ENCODE measurements around the gene FKBP2. TPM values are rescaled to one million over a fixed set of nuclear protein-coding genes. Genes with fewer than 3 reads are reported as not detected.

FKBP2 gene
- total RNA-seq, 1 experiment from 2014 or later = 84.2 TPM

DNA sequence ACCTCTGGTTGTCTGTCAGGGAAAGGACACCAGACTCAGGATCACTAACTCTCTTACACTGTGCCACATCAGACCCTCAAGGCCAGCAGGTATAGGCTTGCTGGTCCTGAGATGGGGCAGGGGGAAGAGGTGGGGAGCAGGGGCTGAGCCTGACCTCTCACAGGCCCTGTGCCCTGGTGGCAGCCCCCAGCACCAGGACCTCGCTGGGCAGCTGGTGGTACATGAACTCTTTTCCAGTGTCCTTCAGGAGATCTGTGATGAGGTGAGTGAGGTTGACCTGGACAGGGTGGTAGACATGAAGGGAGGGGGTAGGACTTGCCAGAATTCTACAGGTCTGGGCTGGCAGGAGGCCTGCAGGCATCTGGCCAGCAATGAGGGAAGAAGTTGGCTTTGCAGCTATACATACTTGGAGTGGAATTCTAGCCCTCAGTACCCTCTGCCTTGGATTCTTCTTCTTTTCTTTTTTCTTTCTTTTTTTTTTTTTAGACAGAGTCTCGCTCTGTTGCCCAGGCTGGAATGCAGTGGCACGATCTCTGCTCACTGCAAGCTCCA lies 13.4 kb upstream of the FKBP2 start:
- H3K9me3 ChIP-seq (ENCODE audit: insufficient read depth, low read depth) = no peaks in the 10 kb centered on the region
- ChIA-PET CTCF (no interaction called here), POLR2A (ENCODE audit: unreplicated experiment) (interaction anchor here (0.5 to 0.6 kb wide), 2 partner anchors 19 to 40 kb away, joined by 4 read pairs; no protein-coding TSS in a partner anchor)
- BruUV-seq (replicated peaks) = no TSS peak
- intact Hi-C loops (cut with micrococcal nuclease; ENCODE audit: unreplicated experiment) = no loop called here
- H3K27ac ChIP-seq = no peak overlapping the region
- no peaks in the 10 kb centered on the region for H3K27me3 ChIP-seq (ENCODE audit: insufficient read depth, low read depth)
- H3K79me2 ChIP-seq (ENCODE audit: low read depth) = peaks cover 34% of the 10 kb centered on the region
- no peaks in the 10 kb centered on the region for H3K9me2 ChIP-seq (ENCODE audit: insufficient read depth)
- DNase-seq = no peak
- H4K20me1 ChIP-seq (ENCODE audit: insufficient read depth) = peaks cover 3% of the 10 kb centered on the region
- peaks cover 23% of the 10 kb centered on the region for H3F3A ChIP-seq (ENCODE audit: insufficient read depth, low read depth)
- TF ChIP-seq, protein P1, sequence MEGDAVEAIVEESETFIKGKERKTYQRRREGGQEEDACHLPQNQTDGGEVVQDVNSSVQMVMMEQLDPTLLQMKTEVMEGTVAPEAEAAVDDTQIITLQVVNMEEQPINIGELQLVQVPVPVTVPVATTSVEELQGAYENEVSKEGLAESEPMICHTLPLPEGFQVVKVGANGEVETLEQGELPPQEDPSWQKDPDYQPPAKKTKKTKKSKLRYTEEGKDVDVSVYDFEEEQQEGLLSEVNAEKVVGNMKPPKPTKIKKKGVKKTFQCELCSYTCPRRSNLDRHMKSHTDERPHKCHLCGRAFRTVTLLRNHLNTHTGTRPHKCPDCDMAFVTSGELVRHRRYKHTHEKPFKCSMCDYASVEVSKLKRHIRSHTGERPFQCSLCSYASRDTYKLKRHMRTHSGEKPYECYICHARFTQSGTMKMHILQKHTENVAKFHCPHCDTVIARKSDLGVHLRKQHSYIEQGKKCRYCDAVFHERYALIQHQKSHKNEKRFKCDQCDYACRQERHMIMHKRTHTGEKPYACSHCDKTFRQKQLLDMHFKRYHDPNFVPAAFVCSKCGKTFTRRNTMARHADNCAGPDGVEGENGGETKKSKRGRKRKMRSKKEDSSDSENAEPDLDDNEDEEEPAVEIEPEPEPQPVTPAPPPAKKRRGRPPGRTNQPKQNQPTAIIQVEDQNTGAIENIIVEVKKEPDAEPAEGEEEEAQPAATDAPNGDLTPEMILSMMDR (conservative IDR thresholded peaks at IDR 0.05) = no peak
- no peak for TF ChIP-seq EZH2 (IDR thresholded peaks at IDR 0.05; ENCODE audit: low read depth)
- peak overlapping the region; percentile 99 for H3K4me2 ChIP-seq
- no peak overlapping the region for H2AFZ ChIP-seq
- peak overlapping the region; percentile 98 for H3K4me3 ChIP-seq
- no peaks in the 10 kb centered on the region for H3K36me3 ChIP-seq (ENCODE audit: low read depth)
- peaks cover 27% of the 10 kb centered on the region for H3K4me1 ChIP-seq (replicated peaks; ENCODE audit: insufficient read depth)

DNA sequence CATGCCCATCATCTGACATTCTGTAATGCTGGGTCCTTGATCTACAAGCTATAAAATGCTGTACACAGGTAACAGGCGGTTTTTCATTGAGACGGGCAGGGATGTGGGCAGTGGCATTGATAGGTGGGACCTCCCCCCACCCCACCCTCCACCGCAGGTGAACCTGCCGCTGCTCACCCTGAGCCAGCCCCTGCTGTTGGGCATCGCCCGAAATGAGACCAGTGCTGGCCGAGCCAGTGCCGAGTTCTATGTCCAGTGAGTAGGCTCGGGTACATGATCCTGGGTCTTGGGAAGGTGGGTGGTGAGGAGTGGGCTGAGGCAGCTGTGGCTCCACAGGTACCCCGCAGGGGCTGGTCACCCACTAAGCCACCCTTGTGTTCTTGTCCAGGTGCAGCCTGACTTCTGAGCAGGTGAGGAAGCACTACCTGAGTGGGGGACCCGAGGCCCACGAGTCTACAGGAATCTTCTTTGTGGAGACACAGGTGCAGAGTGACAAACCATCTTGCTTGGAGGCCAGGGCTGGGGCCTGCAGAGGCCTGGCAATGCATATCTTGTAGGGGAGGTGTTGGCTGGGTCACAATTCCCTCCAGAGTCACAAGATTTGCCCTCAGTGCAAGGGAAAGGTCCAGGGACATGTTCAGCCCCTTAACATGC lies 11.7 kb upstream of the FKBP2 start:
- intact Hi-C loops (cut with micrococcal nuclease; ENCODE audit: unreplicated experiment) = no loop called here

DNA sequence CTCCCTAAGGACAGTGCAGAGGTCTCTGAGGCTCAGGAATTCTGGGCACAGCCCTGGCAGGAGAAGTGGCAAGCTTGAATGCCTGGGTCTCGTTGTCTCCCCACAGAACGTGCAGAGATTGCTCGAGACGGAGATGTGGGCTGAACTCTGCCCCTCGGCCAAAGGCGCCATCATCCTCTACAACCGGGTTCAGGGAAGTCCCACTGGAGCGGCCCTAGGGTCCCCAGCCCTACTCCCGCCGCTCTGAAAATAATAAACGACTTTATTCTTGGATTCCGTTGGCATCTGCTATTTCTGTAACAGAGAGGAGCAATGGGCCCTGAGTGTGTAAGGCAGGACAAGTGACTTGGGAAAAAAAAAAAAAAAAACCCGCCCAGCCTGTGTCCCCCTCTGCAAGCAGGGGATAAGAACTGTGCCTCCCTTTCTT lies 11.1 kb upstream of the FKBP2 start:
- peaks cover 3% of the 10 kb centered on the region for H4K20me1 ChIP-seq (ENCODE audit: insufficient read depth)
- no peak for TF ChIP-seq EZH2 (IDR thresholded peaks at IDR 0.05; ENCODE audit: low read depth)
- TF ChIP-seq, protein P1 (conservative IDR thresholded peaks at IDR 0.05) = no peak
- peak overlapping the region; percentile 76 for H3K4me2 ChIP-seq
- peaks cover 33% of the 10 kb centered on the region for H3K79me2 ChIP-seq (ENCODE audit: low read depth)
- no peaks in the 10 kb centered on the region for H3K36me3 ChIP-seq (ENCODE audit: low read depth)
- H3K9me2 ChIP-seq (ENCODE audit: insufficient read depth) = no peaks in the 10 kb centered on the region
- peak overlapping the region; percentile 80; the same call in 1 of the 2 replicates for H2AFZ ChIP-seq
- H3K9me3 ChIP-seq (ENCODE audit: insufficient read depth, low read depth) = no peaks in the 10 kb centered on the region
- ChIA-PET POLR2A (ENCODE audit: unreplicated experiment) (no interaction called here), CTCF (no interaction called here)
- peak overlapping the region; percentile 81 for H3K4me3 ChIP-seq
- no peak overlapping the region for H3K27ac ChIP-seq
- H3K4me1 ChIP-seq (replicated peaks; ENCODE audit: insufficient read depth) = peaks cover 33% of the 10 kb centered on the region
- no peaks in the 10 kb centered on the region for H3K27me3 ChIP-seq (ENCODE audit: insufficient read depth, low read depth)
- peaks cover 27% of the 10 kb centered on the region for H3F3A ChIP-seq (ENCODE audit: insufficient read depth, low read depth)
- BruUV-seq (replicated peaks) = no TSS peak
- no peak for DNase-seq
- intact Hi-C loops (cut with micrococcal nuclease; ENCODE audit: unreplicated experiment) = loop anchor here (1.0 to 5.0 kb wide), 2 partner anchors 11 to 42 kb away; partner anchors contain the start of gene STIP1

More for the DNA sequence above, 11.7 kb upstream of the FKBP2 start:
- ChIA-PET CTCF (no interaction called here), POLR2A (ENCODE audit: unreplicated experiment) (interaction anchor here (0.6 kb wide), 1 partner anchor 222 kb away, joined by 5 read pairs; no protein-coding TSS in a partner anchor)
- Histone ChIP-seq H3K4me3 (no peak overlapping the region), H2AFZ (no peak overlapping the region), H3K27ac (no peak overlapping the region), H3K79me2 (ENCODE audit: low read depth) (peaks cover 34% of the 10 kb centered on the region), H4K20me1 (ENCODE audit: insufficient read depth) (peaks cover 3% of the 10 kb centered on the region), H3F3A (ENCODE audit: insufficient read depth, low read depth) (peaks cover 30% of the 10 kb centered on the region), H3K9me3 (ENCODE audit: insufficient read depth, low read depth) (no peaks in the 10 kb centered on the region), H3K36me3 (ENCODE audit: low read depth) (no peaks in the 10 kb centered on the region), H3K4me1 (replicated peaks; ENCODE audit: insufficient read depth) (peaks cover 34% of the 10 kb centered on the region), H3K27me3 (ENCODE audit: insufficient read depth, low read depth) (no peaks in the 10 kb centered on the region), H3K4me2 (peak overlapping the region; percentile 76; the same call in 1 of the 2 replicates), H3K9me2 (ENCODE audit: insufficient read depth) (no peaks in the 10 kb centered on the region)
- DNase-seq = no peak
- BruUV-seq (replicated peaks) = no TSS peak
- TF ChIP-seq, protein P1 (conservative IDR thresholded peaks at IDR 0.05) = no peak
- TF ChIP-seq EZH2 (IDR thresholded peaks at IDR 0.05; ENCODE audit: low read depth) = no peak
